ENCODE results near the gene KRT20.

The KRT20 gene

GRCh38 chr17:40905370-40905769 is 20.3 kb upstream of the KRT20 start:
- H3K4me2 ChIP-seq (ENCODE audit: insufficient read depth, low read length, poor library complexity, severe bottlenecking) = no peak overlapping the region
- H2BK12ac ChIP-seq (ENCODE audit: low read length) = no peak overlapping the region
- no peak overlapping the region for H3K18ac ChIP-seq (ENCODE audit: low read length)
- no peaks in the 10 kb centered on the region for H3K79me1 ChIP-seq (ENCODE audit: low read depth, low read length)
- H3K36me3 ChIP-seq (replicated peaks in 1 of 2; ENCODE audit: control insufficient read depth in 2 of 2, insufficient read depth in 2 of 2, low read length in 2 of 2) = no peaks in the 10 kb centered on the region
- H4K91ac ChIP-seq (ENCODE audit: low read depth, low read length, poor library complexity) = no peak overlapping the region
- no peak for DNase-seq (ENCODE audit: low spot score)
- no CpG with 5 or more reads among the region's 5 CpGs for WGBS, 2 donors (ENCODE audit: extremely low coverage in 2 of 2, insufficient read length in 2 of 2, insufficient replicate concordance in 1 of 2)
- no peak overlapping the region for H2AK5ac ChIP-seq (ENCODE audit: low read depth, low read length)
- H3K14ac ChIP-seq (ENCODE audit: low read length) = no peak overlapping the region
- H3K4ac ChIP-seq (ENCODE audit: low read length) = no peak overlapping the region
- no peak overlapping the region for H2AFZ ChIP-seq (ENCODE audit: low read length)
- no peaks in the 10 kb centered on the region for H3K9me3 ChIP-seq (replicated peaks in 1 of 2; ENCODE audit: control insufficient read depth in 2 of 2, insufficient read depth in 1 of 2, low read depth in 1 of 2, low read length in 2 of 2)
- H3K27ac ChIP-seq (replicated peaks; ENCODE audit: low read length) = no peak overlapping the region
- no peak overlapping the region for H2BK120ac ChIP-seq (ENCODE audit: low read depth, low read length)
- H3K23ac ChIP-seq (ENCODE audit: low read depth, low read length, poor library complexity) = no peak overlapping the region
- H4K8ac ChIP-seq (ENCODE audit: low read depth, low read length) = no peak overlapping the region
- no peak overlapping the region for H3K4me3 ChIP-seq (ENCODE audit: low read length in 2 of 2)
- peaks cover 0 to 4% of the 10 kb centered on the region in 2 donors for H3K4me1 ChIP-seq (ENCODE audit: control insufficient read depth in 2 of 2, insufficient read depth in 1 of 2, low read depth in 1 of 2, low read length in 2 of 2)
- no peak overlapping the region for H2BK15ac ChIP-seq (ENCODE audit: low read length)
- H3K27me3 ChIP-seq (ENCODE audit: control insufficient read depth in 3 of 3, insufficient read depth in 3 of 3, low read depth in 1 of 3, low read length in 3 of 3) = peaks cover 0 to 16% (median 0%) of the 10 kb centered on the region in 3 experiments
- H3K9ac ChIP-seq (ENCODE audit: low read depth, low read length, poor library complexity) = no peak overlapping the region
- H2BK5ac ChIP-seq (ENCODE audit: low read length) = no peak overlapping the region

- no peaks in the 10 kb centered on the region for H3K4me1 ChIP-seq (ENCODE audit: control insufficient read depth in 2 of 2, insufficient read depth in 1 of 2, low read depth in 1 of 2, low read length in 2 of 2)
- no peak overlapping the region for H3K27ac ChIP-seq (replicated peaks; ENCODE audit: low read length)
- no peaks in the 10 kb centered on the region for H3K79me1 ChIP-seq (ENCODE audit: low read depth, low read length)
- no peak overlapping the region for H2BK12ac ChIP-seq (ENCODE audit: low read length)
- no peak overlapping the region for H3K4ac ChIP-seq (ENCODE audit: low read length)
- H2AFZ ChIP-seq (ENCODE audit: low read length) = no peak overlapping the region
- H2BK15ac ChIP-seq (ENCODE audit: low read length) = no peak overlapping the region
- H3K36me3 ChIP-seq (replicated peaks in 1 of 2; ENCODE audit: control insufficient read depth in 2 of 2, insufficient read depth in 2 of 2, low read length in 2 of 2) = no peaks in the 10 kb centered on the region
- no peaks in the 10 kb centered on the region for H3K9me3 ChIP-seq (replicated peaks in 1 of 2; ENCODE audit: control insufficient read depth in 2 of 2, insufficient read depth in 1 of 2, low read depth in 1 of 2, low read length in 2 of 2)
- no peak overlapping the region for H3K9ac ChIP-seq (ENCODE audit: low read depth, low read length, poor library complexity)
- no peak overlapping the region for H3K23ac ChIP-seq (ENCODE audit: low read depth, low read length, poor library complexity)
- no peak overlapping the region for H3K18ac ChIP-seq (ENCODE audit: low read length)
- no peak overlapping the region for H2BK120ac ChIP-seq (ENCODE audit: low read depth, low read length)
- H3K27me3 ChIP-seq (ENCODE audit: control insufficient read depth in 3 of 3, insufficient read depth in 3 of 3, low read depth in 1 of 3, low read length in 3 of 3) = peaks cover 0 to 6% (median 0%) of the 10 kb centered on the region in 3 experiments
- WGBS, 2 donors (ENCODE audit: extremely low coverage in 2 of 2, insufficient read length in 2 of 2, insufficient replicate concordance in 1 of 2) = no CpG with 5 or more reads among the region's 12 CpGs
- H4K8ac ChIP-seq (ENCODE audit: low read depth, low read length) = no peak overlapping the region
- H3K4me2 ChIP-seq (ENCODE audit: insufficient read depth, low read length, poor library complexity, severe bottlenecking) = no peak overlapping the region
- no peak overlapping the region for H2AK5ac ChIP-seq (ENCODE audit: low read depth, low read length)
- H2BK5ac ChIP-seq (ENCODE audit: low read length) = no peak overlapping the region
- DNase-seq (ENCODE audit: low spot score) = no peak
- H4K91ac ChIP-seq (ENCODE audit: low read depth, low read length, poor library complexity) = no peak overlapping the region
- no peak overlapping the region for H3K14ac ChIP-seq (ENCODE audit: low read length)
- no peak overlapping the region for H3K4me3 ChIP-seq (ENCODE audit: low read length in 2 of 2)
Observed at GRCh38 chr17:40903129-40903847, 18.2 kb upstream of the KRT20 start.

GRCh38 chr17:40902498-40902897 is 17.5 kb upstream of the KRT20 start:
- Histone ChIP-seq H3K14ac (ENCODE audit: low read length) (no peak overlapping the region), H3K27ac (replicated peaks; ENCODE audit: low read length) (no peak overlapping the region), H2BK15ac (ENCODE audit: low read length) (no peak overlapping the region), H2AFZ (ENCODE audit: low read length) (no peak overlapping the region), H3K9me3 (replicated peaks in 1 of 2; ENCODE audit: control insufficient read depth in 2 of 2, insufficient read depth in 1 of 2, low read depth in 1 of 2, low read length in 2 of 2) (no peaks in the 10 kb centered on the region), H3K4me1 (ENCODE audit: control insufficient read depth in 2 of 2, insufficient read depth in 1 of 2, low read depth in 1 of 2, low read length in 2 of 2) (no peaks in the 10 kb centered on the region), H4K91ac (ENCODE audit: low read depth, low read length, poor library complexity) (no peak overlapping the region), H3K4ac (ENCODE audit: low read length) (no peak overlapping the region), H3K4me2 (ENCODE audit: insufficient read depth, low read length, poor library complexity, severe bottlenecking) (no peak overlapping the region), H4K8ac (ENCODE audit: low read depth, low read length) (no peak overlapping the region), H3K18ac (ENCODE audit: low read length) (no peak overlapping the region), H3K4me3 (ENCODE audit: low read length in 2 of 2) (no peak overlapping the region), H3K79me1 (ENCODE audit: low read depth, low read length) (no peaks in the 10 kb centered on the region), H2BK12ac (ENCODE audit: low read length) (no peak overlapping the region), H2BK120ac (ENCODE audit: low read depth, low read length) (no peak overlapping the region), H2BK5ac (ENCODE audit: low read length) (no peak overlapping the region), H2AK5ac (ENCODE audit: low read depth, low read length) (no peak overlapping the region), H3K36me3 (replicated peaks in 1 of 2; ENCODE audit: control insufficient read depth in 2 of 2, insufficient read depth in 2 of 2, low read length in 2 of 2) (no peaks in the 10 kb centered on the region), H3K27me3 (ENCODE audit: control insufficient read depth in 3 of 3, insufficient read depth in 3 of 3, low read depth in 1 of 3, low read length in 3 of 3) (peaks cover 0 to 6% (median 0%) of the 10 kb centered on the region in 3 experiments), H3K9ac (ENCODE audit: low read depth, low read length, poor library complexity) (no peak overlapping the region), H3K23ac (ENCODE audit: low read depth, low read length, poor library complexity) (no peak overlapping the region)
- DNase-seq (ENCODE audit: low spot score) = no peak
- WGBS, 2 donors (ENCODE audit: extremely low coverage in 2 of 2, insufficient read length in 2 of 2, insufficient replicate concordance in 1 of 2) = no CpG with 5 or more reads among the region's 4 CpGs

GRCh38 chr17:40901981-40902474 is 17.0 kb upstream of the KRT20 start:
- Histone ChIP-seq H3K4me2 (ENCODE audit: insufficient read depth, low read length, poor library complexity, severe bottlenecking) (no peak overlapping the region), H3K23ac (ENCODE audit: low read depth, low read length, poor library complexity) (no peak overlapping the region), H3K4me1 (ENCODE audit: control insufficient read depth in 2 of 2, insufficient read depth in 1 of 2, low read depth in 1 of 2, low read length in 2 of 2) (no peaks in the 10 kb centered on the region), H3K4me3 (ENCODE audit: low read length in 2 of 2) (no peak overlapping the region), H2BK12ac (ENCODE audit: low read length) (no peak overlapping the region), H2BK15ac (ENCODE audit: low read length) (no peak overlapping the region), H3K18ac (ENCODE audit: low read length) (no peak overlapping the region), H2BK5ac (ENCODE audit: low read length) (no peak overlapping the region), H2BK120ac (ENCODE audit: low read depth, low read length) (no peak overlapping the region), H3K9ac (ENCODE audit: low read depth, low read length, poor library complexity) (no peak overlapping the region), H2AFZ (ENCODE audit: low read length) (no peak overlapping the region), H3K9me3 (replicated peaks in 1 of 2; ENCODE audit: control insufficient read depth in 2 of 2, insufficient read depth in 1 of 2, low read depth in 1 of 2, low read length in 2 of 2) (no peaks in the 10 kb centered on the region), H3K27me3 (ENCODE audit: control insufficient read depth in 3 of 3, insufficient read depth in 3 of 3, low read depth in 1 of 3, low read length in 3 of 3) (peaks cover 0 to 7% (median 0%) of the 10 kb centered on the region in 3 experiments), H3K36me3 (replicated peaks in 1 of 2; ENCODE audit: control insufficient read depth in 2 of 2, insufficient read depth in 2 of 2, low read length in 2 of 2) (no peaks in the 10 kb centered on the region), H3K14ac (ENCODE audit: low read length) (no peak overlapping the region), H4K8ac (ENCODE audit: low read depth, low read length) (no peak overlapping the region), H3K4ac (ENCODE audit: low read length) (no peak overlapping the region), H2AK5ac (ENCODE audit: low read depth, low read length) (no peak overlapping the region), H3K27ac (replicated peaks; ENCODE audit: low read length) (no peak overlapping the region), H3K79me1 (ENCODE audit: low read depth, low read length) (no peaks in the 10 kb centered on the region), H4K91ac (ENCODE audit: low read depth, low read length, poor library complexity) (no peak overlapping the region)
- DNase-seq (ENCODE audit: low spot score) = no peak
- no CpG with 5 or more reads among the region's 1 CpG for WGBS, 2 donors (ENCODE audit: extremely low coverage in 2 of 2, insufficient read length in 2 of 2, insufficient replicate concordance in 1 of 2)
